Trophoblast cell (in vitro differentiated cells and primary cell): ENCODE measurements around the gene SIX3.

Experiments used
- DNase-seq, 2 donors: peaks; one replicate each; pipeline ENCODE4 v3.0.0-alpha.2; 2016
- H2AFZ ChIP-seq: 2 replicates; pipeline ENCODE4 v1.6.1; 2013; ENCODE audit warnings: low read length, moderate library complexity, mild to moderate bottlenecking; ENCODE audit not compliant: insufficient read depth, poor library complexity
- H2AK5ac ChIP-seq: 2 replicates; pipeline ENCODE4 v1.6.1; 2013; ENCODE audit warnings: mild to moderate bottlenecking, low read length
- H2BK120ac ChIP-seq: 2 replicates; pipeline ENCODE4 v1.6.1; 2013; ENCODE audit warnings: low read length, mild to moderate bottlenecking, moderate library complexity; ENCODE audit not compliant: insufficient read depth, poor library complexity
- H2BK12ac ChIP-seq: 2 replicates; pipeline ENCODE4 v1.6.1; 2013; ENCODE audit warnings: mild to moderate bottlenecking, low read length, moderate library complexity
- H2BK5ac ChIP-seq: 2 replicates; pipeline ENCODE4 v1.6.1; 2013; ENCODE audit warnings: low read length, low read depth, moderate library complexity, mild to moderate bottlenecking; ENCODE audit not compliant: poor library complexity
- H3K14ac ChIP-seq: 2 replicates; pipeline ENCODE4 v1.6.1; 2013; ENCODE audit warnings: mild to moderate bottlenecking, low read length
- H3K18ac ChIP-seq: 2 replicates; pipeline ENCODE4 v1.6.1; 2013; ENCODE audit warnings: mild to moderate bottlenecking, low read length
- H3K23ac ChIP-seq: 2 replicates; pipeline ENCODE4 v1.6.1; 2013; ENCODE audit warnings: low read length
- H3K27ac ChIP-seq: 2 replicates; pipeline ENCODE4 v1.5.1; 2013; ENCODE audit warnings: low read depth, mild to moderate bottlenecking, inconsistent platforms, low read length, moderate library complexity
- H3K27me3 ChIP-seq: 2 replicates; pipeline ENCODE4 v1.6.1; 2013; ENCODE audit warnings: inconsistent platforms, mild to moderate bottlenecking, low read length, moderate library complexity; ENCODE audit not compliant: insufficient read depth
- H3K36me3 ChIP-seq, 2 experiments: 1 replicate in 1 of 2; 2 replicates in 1 of 2; pipeline ENCODE4 v1.6.1; 2013; ENCODE audit warnings: low read length in 2 of 2, mild to moderate bottlenecking in 2 of 2, moderate library complexity in 1 of 2; ENCODE audit not compliant: insufficient read depth in 2 of 2, control insufficient read depth in 1 of 2
- H3K4ac ChIP-seq: 2 replicates; pipeline ENCODE4 v1.6.1; 2013; ENCODE audit warnings: low read depth, mild to moderate bottlenecking, low read length, moderate library complexity
- H3K4me1 ChIP-seq, 2 experiments: 1 replicate in 1 of 2; 2 replicates in 1 of 2; pipeline ENCODE4 v1.6.1; 2013; ENCODE audit warnings: low read length in 2 of 2, mild to moderate bottlenecking in 2 of 2, moderate library complexity in 1 of 2; ENCODE audit not compliant: insufficient read depth in 2 of 2, control insufficient read depth in 1 of 2
- H3K4me2 ChIP-seq: 2 replicates; pipeline ENCODE4 v1.6.1; 2013; ENCODE audit warnings: inconsistent platforms, mild to moderate bottlenecking, low read length, moderate library complexity
- H3K4me3 ChIP-seq: 2 replicates; pipeline ENCODE4 v1.5.1; 2013; ENCODE audit warnings: mild to moderate bottlenecking, low read depth, low read length, inconsistent platforms
- H3K79me1 ChIP-seq: one replicate; pipeline ENCODE4 v1.6.1; 2013; ENCODE audit warnings: low read length
- H3K79me2 ChIP-seq: 2 replicates; pipeline ENCODE4 v1.6.1; 2013; ENCODE audit warnings: low read length, mild to moderate bottlenecking; ENCODE audit not compliant: control insufficient read depth, insufficient read depth, poor library complexity
- H3K9ac ChIP-seq: 2 replicates; pipeline ENCODE4 v1.6.1; 2013; ENCODE audit warnings: mild to moderate bottlenecking, low read length
- H3K9me3 ChIP-seq: 2 replicates; pipeline ENCODE4 v1.6.1; 2013; ENCODE audit warnings: low read depth, mild to moderate bottlenecking, control low read depth, inconsistent platforms, low read length; ENCODE audit not compliant: insufficient read depth
- H4K12ac ChIP-seq: 2 replicates; pipeline ENCODE4 v1.6.1; 2013; ENCODE audit warnings: low read depth, mild to moderate bottlenecking, low read length, moderate library complexity
- H4K8ac ChIP-seq: 2 replicates; pipeline ENCODE4 v1.6.1; 2013; ENCODE audit warnings: low read depth, mild to moderate bottlenecking, low read length, moderate library complexity
- H4K91ac ChIP-seq: one replicate; pipeline ENCODE4 v1.6.1; 2013; ENCODE audit warnings: low read depth, mild to moderate bottlenecking, low read length, moderate library complexity
- WGBS: extraction: QIAGEN DNeasy Blood & Tissue Kit; methylation state at CpG from one replicate; pipeline ENCODE4 v1.1.7; 2013; ENCODE audit warnings: missing lambda C conversion rate; ENCODE audit not compliant: insufficient read length, insufficient coverage; ENCODE audit errors: extremely low coverage; 5-methylcytosine and 5-hydroxymethylcytosine counted together

The SIX3 gene

DNA sequence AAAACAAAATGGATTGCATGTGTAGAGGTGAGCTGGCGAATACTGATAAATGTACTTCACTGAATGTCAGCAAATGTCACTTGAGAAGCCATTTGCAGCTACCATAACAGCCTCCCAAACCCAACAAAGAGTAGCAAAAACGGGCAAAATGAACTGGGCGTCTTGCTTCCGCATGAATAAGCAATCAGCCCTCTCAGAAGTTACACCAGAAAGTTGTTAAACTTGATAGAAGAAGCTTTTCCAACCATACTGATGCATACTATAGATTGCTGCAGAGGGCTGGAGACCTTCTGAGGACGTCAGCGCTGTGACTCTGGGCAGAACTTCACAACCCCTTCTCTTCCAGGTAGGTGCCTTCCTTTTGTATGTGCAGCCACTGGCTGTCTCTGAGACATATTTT lies 18.7 kb upstream of the SIX3 start:
- no peak overlapping the region for H3K4ac ChIP-seq
- H4K8ac ChIP-seq, result no peak overlapping the region
- no peak overlapping the region for H2BK5ac ChIP-seq
- no peak overlapping the region for H3K27ac ChIP-seq
- H4K12ac ChIP-seq, result no peak overlapping the region
- DNase-seq, result no peak
- no peaks in the 10 kb centered on the region for H3K36me3 ChIP-seq
- H3K4me3 ChIP-seq, result no peak overlapping the region
- H2BK120ac ChIP-seq, result no peak overlapping the region
- no peak overlapping the region for H3K23ac ChIP-seq
- no peak overlapping the region for H2AFZ ChIP-seq
- H3K18ac ChIP-seq, result no peak overlapping the region
- no peak overlapping the region for H3K4me2 ChIP-seq
- H3K4me1 ChIP-seq, result no peaks in the 10 kb centered on the region
- H2AK5ac ChIP-seq, result no peak overlapping the region
- H3K27me3 ChIP-seq, result peaks cover 34% of the 10 kb centered on the region
- H4K91ac ChIP-seq, result no peak overlapping the region
- no peak overlapping the region for H3K9ac ChIP-seq
- no peaks in the 10 kb centered on the region for H3K9me3 ChIP-seq
- no CpG with 5 or more reads among the region's 6 CpGs for WGBS
- H3K79me2 ChIP-seq, result no peaks in the 10 kb centered on the region
- H2BK12ac ChIP-seq, result no peak overlapping the region
- H3K79me1 ChIP-seq, result no peaks in the 10 kb centered on the region
- no peak overlapping the region for H3K14ac ChIP-seq

DNA sequence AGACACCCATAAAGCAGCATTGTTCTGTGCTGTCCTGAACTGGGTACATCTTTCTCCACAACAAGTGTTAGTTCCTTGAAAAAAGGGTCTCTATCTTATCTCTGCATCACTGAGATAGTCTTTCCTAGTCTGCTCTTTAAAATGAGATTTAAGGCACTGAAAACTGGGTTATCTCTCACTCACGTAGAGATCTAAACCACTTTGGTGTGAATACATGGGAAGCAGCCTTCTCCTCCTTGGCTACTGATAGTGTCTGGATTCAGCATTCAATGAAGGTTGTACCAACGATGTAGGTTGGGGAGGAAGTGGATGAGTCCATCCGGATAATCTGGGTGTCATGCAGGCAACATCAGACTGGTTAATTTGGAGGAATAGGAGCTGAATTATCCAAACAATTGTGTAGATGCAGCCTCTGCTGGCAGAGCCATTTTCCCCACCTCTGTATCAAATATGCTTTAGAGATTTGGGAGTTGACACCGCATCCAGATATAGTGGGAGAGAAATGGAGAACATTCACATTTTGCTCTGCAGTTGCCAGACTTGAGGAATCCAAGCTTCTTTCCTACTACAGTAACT lies 15.9 kb upstream of the SIX3 start:
- Histone ChIP-seq H3K4me3 (no peak overlapping the region), H4K8ac (no peak overlapping the region), H3K14ac (no peak overlapping the region), H3K4ac (no peak overlapping the region), H3K9me3 (no peaks in the 10 kb centered on the region), H2BK120ac (no peak overlapping the region), H4K91ac (no peak overlapping the region), H2AK5ac (no peak overlapping the region), H3K4me1 (peaks cover 2% of the 10 kb centered on the region in 2 experiments), H2AFZ (no peak overlapping the region), H2BK5ac (no peak overlapping the region), H3K4me2 (no peak overlapping the region), H3K79me2 (no peaks in the 10 kb centered on the region), H3K79me1 (no peaks in the 10 kb centered on the region), H3K23ac (no peak overlapping the region), H3K27ac (no peak overlapping the region), H3K18ac (no peak overlapping the region), H2BK12ac (no peak overlapping the region), H3K9ac (no peak overlapping the region), H3K27me3 (peaks cover 59% of the 10 kb centered on the region), H3K36me3 (no peaks in the 10 kb centered on the region), H4K12ac (no peak overlapping the region)
- DNase-seq, result no peak
- WGBS, result no CpG with 5 or more reads among the region's 4 CpGs

DNA sequence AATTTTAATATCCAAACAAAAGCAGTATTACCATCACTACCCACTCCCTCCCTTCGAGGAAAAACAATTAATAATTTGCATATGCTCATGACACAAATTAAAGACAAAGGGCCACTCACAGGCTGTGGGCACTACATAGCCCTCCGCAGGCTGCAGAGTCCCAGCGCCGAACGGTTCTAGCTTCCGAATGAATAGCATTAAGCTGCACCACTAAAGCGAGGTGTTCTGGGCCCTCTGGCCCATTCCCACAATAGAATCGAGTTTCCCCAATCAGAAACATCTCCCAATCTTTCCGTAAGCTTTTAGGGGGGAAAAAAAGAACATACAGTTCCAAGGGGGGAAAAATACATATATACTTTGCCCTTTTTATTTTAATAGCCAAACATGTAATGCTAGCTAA lies 14.5 kb upstream of the SIX3 start:
- Histone ChIP-seq H2BK120ac (no peak overlapping the region), H3K4me2 (no peak overlapping the region), H2AK5ac (no peak overlapping the region), H2BK12ac (no peak overlapping the region), H3K27ac (no peak overlapping the region), H3K4ac (no peak overlapping the region), H3K79me2 (no peaks in the 10 kb centered on the region), H3K4me1 (peaks cover 2% of the 10 kb centered on the region in 2 experiments), H3K27me3 (peaks cover 68% of the 10 kb centered on the region), H3K9me3 (no peaks in the 10 kb centered on the region), H4K8ac (no peak overlapping the region), H3K4me3 (no peak overlapping the region), H3K23ac (no peak overlapping the region), H2AFZ (no peak overlapping the region), H4K91ac (no peak overlapping the region), H3K14ac (no peak overlapping the region), H3K36me3 (no peaks in the 10 kb centered on the region), H4K12ac (no peak overlapping the region), H2BK5ac (no peak overlapping the region), H3K9ac (no peak overlapping the region), H3K18ac (no peak overlapping the region), H3K79me1 (no peaks in the 10 kb centered on the region)
- no peak for DNase-seq
- no CpG with 5 or more reads among the region's 9 CpGs for WGBS

DNA sequence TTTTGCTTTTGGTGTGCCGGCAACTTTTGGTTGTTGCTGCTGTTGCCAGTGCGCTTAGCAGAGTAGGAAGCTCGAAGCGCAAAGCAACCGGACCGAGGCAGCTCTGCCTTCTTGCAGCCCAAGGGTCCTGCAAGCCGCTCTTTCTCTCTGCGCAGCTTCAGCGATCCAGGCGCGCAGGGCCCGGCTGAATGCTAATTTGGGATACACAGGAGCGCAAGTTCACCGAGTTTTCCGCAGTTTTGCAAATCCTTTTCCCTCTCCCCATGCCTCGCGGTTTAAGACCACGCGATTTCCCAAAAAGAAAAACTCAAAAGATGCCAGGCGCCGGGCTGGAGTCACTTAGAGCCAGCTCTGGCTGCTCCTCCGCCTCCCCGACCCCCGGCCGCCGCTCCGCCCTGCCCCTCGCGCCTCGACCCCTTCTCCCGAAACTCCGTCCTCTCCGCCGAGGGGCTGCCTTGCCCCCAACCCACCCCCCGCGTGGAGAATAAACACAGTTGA lies 13.5 kb upstream of the SIX3 start:
- Histone ChIP-seq H2BK5ac (no peak overlapping the region), H2BK12ac (no peak overlapping the region), H3K36me3 (no peaks in the 10 kb centered on the region), H3K9ac (no peak overlapping the region), H4K8ac (no peak overlapping the region), H3K27ac (no peak overlapping the region), H3K4ac (no peak overlapping the region), H3K27me3 (peaks cover 75% of the 10 kb centered on the region), H3K4me2 (no peak overlapping the region), H2BK120ac (no peak overlapping the region), H2AK5ac (no peak overlapping the region), H3K4me1 (peaks cover 2% of the 10 kb centered on the region in 2 experiments), H3K4me3 (no peak overlapping the region), H3K14ac (no peak overlapping the region), H3K23ac (no peak overlapping the region), H3K18ac (no peak overlapping the region), H3K9me3 (peaks cover 4% of the 10 kb centered on the region), H4K91ac (no peak overlapping the region), H3K79me2 (no peaks in the 10 kb centered on the region), H2AFZ (no peak overlapping the region), H4K12ac (no peak overlapping the region), H3K79me1 (no peaks in the 10 kb centered on the region)
- DNase-seq, result no peak
- WGBS, result no CpG with 5 or more reads among the region's 36 CpGs
